Testis (tissue), 3 donors: Measurements from ENCODE around the gene METTL16. TPM values are rescaled to one million over a fixed set of nuclear protein-coding genes. Genes with fewer than 3 reads are reported as not detected.

Experiments
- DNase-seq: peaks from one replicate; pipeline ENCODE4 v3.0.0-alpha.2; 2019
- H3K27ac ChIP-seq, 2 donors: fragments of 200-600 bp; sonication (generic); one replicate each; pipeline ENCODE4 v1.5.1; 2019
- H3K27me3 ChIP-seq: fragments of 200-600 bp; sonication (generic); one replicate; pipeline ENCODE4 v1.5.1; 2019
- H3K36me3 ChIP-seq: fragments of 200-600 bp; sonication (generic); one replicate; pipeline ENCODE4 v1.5.1; 2017; ENCODE audit warnings: low read depth; ENCODE audit errors: missing control alignments
- H3K4me1 ChIP-seq: fragments of 200-600 bp; sonication (generic); one replicate; pipeline ENCODE4 v1.5.1; 2019
- H3K4me3 ChIP-seq, 2 donors: fragments of 200-600 bp; sonication (generic); one replicate each; pipeline ENCODE4 v1.5.1; 2017 to 2019
- H3K9me3 ChIP-seq: fragments of 200-600 bp; sonication (generic); one replicate; pipeline ENCODE4 v1.5.1; 2017
- CTCF ChIP-seq, 3 experiments: fragments of 450-650 bp in 2 of 3; fragments of 200-600 bp in 1 of 3; sonication (generic) in 1 of 3; IDR thresholded peaks; one replicate each; pipeline ENCODE4 v1.5.1; 2016 to 2019; ENCODE audit warnings: antibody characterized with exemption in 3 of 3, mild to moderate bottlenecking in 2 of 3, moderate library complexity in 1 of 3
- POLR2A ChIP-seq: fragments of 450-650 bp; IDR thresholded peaks from one replicate; pipeline ENCODE4 v1.6.1; 2017; ENCODE audit warnings: antibody characterized with exemption, mild to moderate bottlenecking, moderate library complexity
- WGBS, 2 donors: methylation state at CpG; one replicate each; pipeline ENCODE4 v1.1.5; 2018; 5-methylcytosine and 5-hydroxymethylcytosine counted together
- intact Hi-C: fragments of 100-400 bp; cut with DNase I; formaldehyde crosslinking; loops from one replicate; pipeline ENCODE4 v1.15.1; 2023; ENCODE audit warnings: low total_unique reads
- polyA plus RNA-seq: library from polyadenylated mRNA; stranded (reverse); fragments of 350-450 nt; fragmentation: Illumina TruSeq; extraction: RNeasy Lipid Tissue Mini Kit (QIAGEN cat#74804); gene quantifications from one replicate; pipeline ENCODE4 v1.2.3, GENCODE V29; 2014; ENCODE audit warnings: low read depth, low replicate concordance; ENCODE audit not compliant: insufficient read depth
- total RNA-seq, 2 donors: library from RNA; depleted of rRNA; stranded (reverse); fragments of >200 nt; gene quantifications; one replicate each; pipeline ENCODE4 v1.2.3, GENCODE V29; 2016

The METTL16 gene
- total and polyA plus RNA-seq, 3 donors from 2014 or later: 23.1 to 53.6 (median 42.7) TPM

GRCh38 chr17:2379489-2380225 is 132.0 kb downstream of the METTL16 start:
- TF ChIP-seq CTCF (IDR thresholded peaks at IDR 0.05): no peak
- TF ChIP-seq POLR2A: no peak
- DNase-seq: no peak
- H3K27ac ChIP-seq: no peak overlapping the region
- H3K27me3 ChIP-seq: no peaks in the 10 kb centered on the region
- H3K9me3 ChIP-seq: no peaks in the 10 kb centered on the region
- peaks cover 6% of the 10 kb centered on the region for H3K4me1 ChIP-seq
- H3K4me3 ChIP-seq: no peak overlapping the region
- 85% methylated on average over 25 of the region's 25 CpGs; no CpG with 5 or more reads in 1 of the 2 donors for WGBS, 2 donors
- no peaks in the 10 kb centered on the region for H3K36me3 ChIP-seq
- intact Hi-C loops: loop anchor here (5.0 kb wide), 1 partner anchor 38 kb away; no protein-coding TSS in a partner anchor

- peaks cover 5% of the 10 kb centered on the region for H3K4me1 ChIP-seq
- no peaks in the 10 kb centered on the region for H3K27me3 ChIP-seq
- no peak for TF ChIP-seq POLR2A
- H3K4me3 ChIP-seq: no peak overlapping the region
- H3K27ac ChIP-seq: no peak overlapping the region
- DNase-seq: no peak
- 61 to 78% methylated on average over 8 to 11 of the region's 11 CpGs for WGBS, 2 donors
- no peaks in the 10 kb centered on the region for H3K9me3 ChIP-seq
- intact Hi-C loops: no loop called here
- no peaks in the 10 kb centered on the region for H3K36me3 ChIP-seq
These were observed 132.8 kb downstream of the METTL16 start for GRCh38 chr17:2378905-2379304.

GRCh38 chr17:2377659-2378058 is 134.0 kb downstream of the METTL16 start:
- no peaks in the 10 kb centered on the region for H3K27me3 ChIP-seq
- peaks cover under 1% of the 10 kb centered on the region for H3K4me1 ChIP-seq
- WGBS, 2 donors: 79 to 93% methylated on average over 9 to 10 of the region's 10 CpGs
- no peak overlapping the region for H3K27ac ChIP-seq
- no peaks in the 10 kb centered on the region for H3K9me3 ChIP-seq
- intact Hi-C loops: no loop called here
- no peaks in the 10 kb centered on the region for H3K36me3 ChIP-seq
- DNase-seq: no peak
- no peak for TF ChIP-seq POLR2A
- TF ChIP-seq CTCF (IDR thresholded peaks at IDR 0.05): no peak
- H3K4me3 ChIP-seq: no peak overlapping the region

- no peaks in the 10 kb centered on the region for H3K4me1 ChIP-seq
- WGBS, 2 donors: 72% methylated on average over 14 of the region's 14 CpGs
- intact Hi-C loops: no loop called here
- H3K4me3 ChIP-seq: no peak overlapping the region
- H3K27ac ChIP-seq: no peak overlapping the region
- H3K9me3 ChIP-seq: no peaks in the 10 kb centered on the region
- DNase-seq: no peak
- no peak for TF ChIP-seq CTCF (IDR thresholded peaks at IDR 0.05)
- no peak for TF ChIP-seq POLR2A
- H3K27me3 ChIP-seq: no peaks in the 10 kb centered on the region
- no peaks in the 10 kb centered on the region for H3K36me3 ChIP-seq
These were observed 135.6 kb downstream of the METTL16 start for GRCh38 chr17:2376107-2376506.

GRCh38 chr17:2375406-2375805 is 136.3 kb downstream of the METTL16 start:
- Histone ChIP-seq H3K36me3 (no peaks in the 10 kb centered on the region), H3K27me3 (no peaks in the 10 kb centered on the region), H3K27ac (no peak overlapping the region), H3K9me3 (no peaks in the 10 kb centered on the region), H3K4me1 (no peaks in the 10 kb centered on the region), H3K4me3 (no peak overlapping the region)
- WGBS, 2 donors: 63 to 88% methylated on average over 4 to 19 of the region's 19 CpGs
- TF ChIP-seq POLR2A (no peak), CTCF (IDR thresholded peaks at IDR 0.05) (no peak)
- intact Hi-C loops: no loop called here
- DNase-seq: no peak
